ENCODE results near the gene TUBB6.

GRCh38 chr18:12340945-12341660 is 33.1 kb downstream of the TUBB6 start:
- TF ChIP-seq CTCF (IDR thresholded peaks at IDR 0.05) (no peak), POLR2AphosphoS5 (IDR thresholded peaks at IDR 0.05) (no peak)

Data from transverse colon (tissue), 4 donors.